SKM-1 treated with dmso at 0.1 percent for 144 hours (cell line): ENCODE data around the gene LDLRAD4.
"Not testable (repeated sequence)": the region's sequence is repeated elsewhere in the genome, so short reads cannot be mapped to it uniquely, and the experiment has no call there.

Source experiments
- DNase-seq: peaks from one replicate; lab custom pipeline; 2025; ENCODE audit not compliant: unreplicated experiment; lab: John Stamatoyannopoulos, UW

Gene LDLRAD4

GRCh38 chr18:13688191-13689136 lies 469.9 kb downstream of the LDLRAD4 start:
- DNase-seq, result no peak

GRCh38 chr18:13690060-13690459 lies 471.5 kb downstream of the LDLRAD4 start:
- DNase-seq, result not testable (repeated sequence)

GRCh38 chr18:13695337-13695736 lies 476.8 kb downstream of the LDLRAD4 start:
- DNase-seq, result not testable (repeated sequence)

GRCh38 chr18:13696961-13697360 lies 478.4 kb downstream of the LDLRAD4 start:
- DNase-seq, result no peak

GRCh38 chr18:13700153-13700552 lies 481.6 kb downstream of the LDLRAD4 start:
- no peak for DNase-seq
